H9 (cell line): ENCODE data around the gene ATP6V0A1. TPM values are rescaled to one million over a fixed set of nuclear protein-coding genes. Genes with fewer than 3 reads are reported as not detected.

Experiments
- DNase-seq: peaks from one replicate; pipeline ENCODE4 v3.0.0-alpha.2; 2017
- H2AFZ ChIP-seq: one replicate; pipeline ENCODE4 v1.6.1; 2013; ENCODE audit warnings: mild to moderate bottlenecking, low read length, control low read depth, moderate library complexity
- H2AK5ac ChIP-seq: 2 replicates; pipeline ENCODE4 v1.6.1; 2013; ENCODE audit warnings: low read length, control low read depth, mixed read lengths; ENCODE audit not compliant: insufficient read length
- H2BK120ac ChIP-seq: one replicate; pipeline ENCODE4 v1.6.1; 2013; ENCODE audit warnings: low read depth, mild to moderate bottlenecking, low read length, control low read depth, inconsistent platforms; ENCODE audit not compliant: poor library complexity, severe bottlenecking
- H2BK12ac ChIP-seq: 2 replicates; pipeline ENCODE4 v1.6.1; 2013; ENCODE audit warnings: low read length, control low read depth, mixed read lengths, low read depth; ENCODE audit not compliant: insufficient read length
- H2BK15ac ChIP-seq: 2 replicates; pipeline ENCODE4 v1.6.1; 2013; ENCODE audit warnings: low read depth, low read length, control low read depth
- H2BK20ac ChIP-seq: one replicate; pipeline ENCODE4 v1.6.1; 2013; ENCODE audit warnings: low read depth, mild to moderate bottlenecking, low read length, control low read depth, inconsistent platforms; ENCODE audit not compliant: poor library complexity, severe bottlenecking
- H2BK5ac ChIP-seq: 2 replicates; pipeline ENCODE4 v1.6.1; 2013; ENCODE audit warnings: low read length, control low read depth, mixed read lengths; ENCODE audit not compliant: insufficient read length
- H3K14ac ChIP-seq: 2 replicates; pipeline ENCODE4 v1.6.1; 2013; ENCODE audit warnings: low read length, control low read depth; ENCODE audit not compliant: insufficient read depth
- H3K18ac ChIP-seq: 2 replicates; pipeline ENCODE4 v1.6.1; 2013; ENCODE audit warnings: low read depth, mild to moderate bottlenecking, mixed read lengths, low read length, control low read depth; ENCODE audit not compliant: insufficient read length
- H3K23ac ChIP-seq: 2 replicates; pipeline ENCODE4 v1.6.1; 2013; ENCODE audit warnings: low read length, control low read depth, mixed read lengths, low read depth; ENCODE audit not compliant: insufficient read length
- H3K23me2 ChIP-seq: 2 replicates; pipeline ENCODE4 v1.6.1; 2013; ENCODE audit warnings: low read depth, mild to moderate bottlenecking, mixed read lengths, low read length, control low read depth; ENCODE audit not compliant: insufficient read length, poor library complexity, severe bottlenecking
- H3K27ac ChIP-seq: 2 replicates; pipeline ENCODE4 v1.5.1; 2013; ENCODE audit warnings: low read length, control low read depth, mixed read lengths, low read depth; ENCODE audit not compliant: insufficient read length
- H3K27me3 ChIP-seq: 2 replicates; pipeline ENCODE4 v1.6.1; 2013; ENCODE audit warnings: low read length, control low read depth, inconsistent platforms; ENCODE audit not compliant: insufficient read depth
- H3K4ac ChIP-seq: 2 replicates; pipeline ENCODE4 v1.6.1; 2013; ENCODE audit warnings: low read depth, mild to moderate bottlenecking, control low read depth, inconsistent platforms, low read length, moderate library complexity
- H3K4me1 ChIP-seq: 2 replicates; pipeline ENCODE4 v1.6.1; 2013; ENCODE audit warnings: low read length, control low read depth, inconsistent platforms; ENCODE audit not compliant: insufficient read depth
- H3K4me2 ChIP-seq: 2 replicates; pipeline ENCODE4 v1.6.1; 2013; ENCODE audit warnings: low read length, control low read depth, mixed read lengths; ENCODE audit not compliant: insufficient read length, insufficient read depth
- H3K56ac ChIP-seq: 2 replicates; pipeline ENCODE4 v1.6.1; 2013; ENCODE audit warnings: low read depth, mild to moderate bottlenecking, mixed read lengths, low read length, control low read depth; ENCODE audit not compliant: insufficient read length
- H3K79me1 ChIP-seq: 2 replicates; pipeline ENCODE4 v1.6.1; 2013; ENCODE audit warnings: low read depth, mild to moderate bottlenecking, moderate library complexity, low read length, control low read depth, inconsistent platforms; ENCODE audit not compliant: insufficient read depth, poor library complexity, severe bottlenecking
- H3K79me2 ChIP-seq: 2 replicates; pipeline ENCODE4 v1.6.1; 2013; ENCODE audit warnings: low read length, control low read depth, inconsistent platforms; ENCODE audit not compliant: insufficient read depth
- H3K9ac ChIP-seq: 2 replicates; pipeline ENCODE4 v1.6.1; 2013; ENCODE audit warnings: low read length, control low read depth, mixed read lengths; ENCODE audit not compliant: insufficient read length; ENCODE audit errors: extremely low read depth
- H3K9me3 ChIP-seq: one replicate; pipeline ENCODE4 v1.6.1; 2013; ENCODE audit warnings: low read depth, low read length, inconsistent platforms; ENCODE audit not compliant: control insufficient read depth
- H3T11ph ChIP-seq: one replicate; pipeline ENCODE4 v1.6.1; 2013; ENCODE audit warnings: mild to moderate bottlenecking, low read length, control low read depth, inconsistent platforms
- H4K20me1 ChIP-seq: one replicate; pipeline ENCODE4 v1.6.1; 2013; ENCODE audit not compliant: control insufficient read depth, insufficient read length, insufficient read depth
- H4K5ac ChIP-seq: 2 replicates; pipeline ENCODE4 v1.6.1; 2013; ENCODE audit warnings: low read depth, mild to moderate bottlenecking, mixed read lengths, low read length, control low read depth; ENCODE audit not compliant: insufficient read length
- H4K8ac ChIP-seq: replicated peaks from 2 replicates; pipeline ENCODE4 v1.6.1; 2013; ENCODE audit warnings: low read length, control low read depth, mixed read lengths, low read depth; ENCODE audit not compliant: insufficient read length
- H4K91ac ChIP-seq: 2 replicates; pipeline ENCODE4 v1.6.1; 2013; ENCODE audit warnings: low read depth, mild to moderate bottlenecking, moderate library complexity, mixed read lengths, low read length, control low read depth; ENCODE audit not compliant: insufficient read length
- H3K27ac Mint-ChIP-seq, 3 experiments: 2 replicates in 2 of 3; 3 replicates in 1 of 3; pipeline ENCODE4 v1.8.0; 2020 to 2021; ENCODE audit warnings: mixed read lengths in 3 of 3, mild to moderate bottlenecking in 1 of 3, moderate library complexity in 1 of 3
- H3K27me3 Mint-ChIP-seq: 2 replicates; pipeline ENCODE4 v1.8.0; 2021; ENCODE audit warnings: low read depth, mild to moderate bottlenecking, moderate library complexity, mixed read lengths
- H3K36me3 Mint-ChIP-seq, 3 experiments: 2 replicates in 2 of 3; 3 replicates in 1 of 3; pipeline ENCODE4 v1.8.0; 2020 to 2021; ENCODE audit warnings: low read depth in 3 of 3, mixed read lengths in 3 of 3; ENCODE audit not compliant: insufficient read depth in 1 of 3
- H3K4me1 Mint-ChIP-seq, 2 experiments: 2 replicates each; pipeline ENCODE4 v1.8.0; 2020; ENCODE audit warnings: mixed read lengths in 2 of 2
- H3K4me3 Mint-ChIP-seq, 2 experiments: 2 replicates in 1 of 2; 3 replicates in 1 of 2; pipeline ENCODE4 v1.8.0; 2020 to 2021; ENCODE audit warnings: mild to moderate bottlenecking in 2 of 2, mixed read lengths in 2 of 2, moderate library complexity in 1 of 2
- H3K9me3 Mint-ChIP-seq, 2 experiments: 2 replicates in 1 of 2; 3 replicates in 1 of 2; pipeline ENCODE4 v1.8.0; 2020; ENCODE audit warnings: mild to moderate bottlenecking in 2 of 2, mixed read lengths in 2 of 2, moderate library complexity in 1 of 2
- CTCF ChIP-seq: fragments of 200-600 bp; sonication (generic); conservative IDR thresholded peaks from 3 replicates; pipeline ENCODE4 v1.8.0; 2021; ENCODE audit warnings: antibody characterized with exemption, mild to moderate bottlenecking
- WGBS: extraction: QIAGEN DNeasy Blood & Tissue Kit; methylation state at CpG from one replicate; pipeline ENCODE4 v1.1.7; 2013; ENCODE audit warnings: missing lambda C conversion rate, low lambda C conversion rate, mixed read lengths; ENCODE audit not compliant: insufficient read length; ENCODE audit errors: extremely low coverage; 5-methylcytosine and 5-hydroxymethylcytosine counted together
- total RNA-seq: library from RNA; stranded (reverse); gene quantifications from 2 replicates; pipeline ENCODE4 v1.2.1, GENCODE V29; 2021

The ATP6V0A1 gene
- total RNA-seq, 1 experiment from 2014 or later, result 54.1 TPM

- no peak for TF ChIP-seq CTCF
- Histone ChIP-seq H3K23me2 (peaks cover 1% of the 10 kb centered on the region), H3K4ac (no peak overlapping the region), H3K27me3 (no peaks in the 10 kb centered on the region), H3K79me2 (no peaks in the 10 kb centered on the region), H2BK15ac (no peak overlapping the region), H4K20me1 (no peaks in the 10 kb centered on the region), H3K27ac (no peak overlapping the region), H3K9me3 (no peaks in the 10 kb centered on the region), H3T11ph (no peak overlapping the region), H2BK12ac (no peak overlapping the region), H4K8ac (no peak overlapping the region), H3K4me2 (no peak overlapping the region), H2AFZ (no peak overlapping the region), H3K56ac (no peak overlapping the region), H2AK5ac (no peak overlapping the region), H2BK20ac (no peak overlapping the region), H3K23ac (no peak overlapping the region), H4K91ac (no peak overlapping the region), H3K18ac (no peak overlapping the region), H3K4me1 (no peaks in the 10 kb centered on the region), H4K5ac (no peak overlapping the region), H2BK120ac (no peak overlapping the region), H2BK5ac (no peak overlapping the region), H3K79me1 (no peaks in the 10 kb centered on the region), H3K14ac (no peak overlapping the region), H3K9ac (no peak overlapping the region)
- Mint-ChIP-seq H3K27me3 (no peaks in the 10 kb centered on the region), H3K9me3 (no peaks in the 10 kb centered on the region), H3K4me3 (no peak overlapping the region), H3K4me1 (peaks cover 15 to 17% of the 10 kb centered on the region in 2 experiments), H3K36me3 (peaks cover 4 to 54% (median 45%) of the 10 kb centered on the region in 3 experiments; a peak in 6 of 7 replicates), H3K27ac (0 out of 7 replicates have a peak overlapping the region, but pooled peaks of 1 of the 3 experiments have one; percentile 28)
- WGBS, result no CpG with 5 or more reads among the region's 4 CpGs
- DNase-seq, result no peak
Measured at GRCh38 chr17:42463976-42464400, 5.3 kb downstream of the ATP6V0A1 start.
